ENCODE results near the gene PRSS38. TPM values are rescaled to one million over a fixed set of nuclear protein-coding genes. Genes with fewer than 3 reads are reported as not detected.

PRSS38 gene
- polyA plus RNA-seq, 2 of the 4 experiments (the other 2 are of a cell fraction) = not detected

DNA sequence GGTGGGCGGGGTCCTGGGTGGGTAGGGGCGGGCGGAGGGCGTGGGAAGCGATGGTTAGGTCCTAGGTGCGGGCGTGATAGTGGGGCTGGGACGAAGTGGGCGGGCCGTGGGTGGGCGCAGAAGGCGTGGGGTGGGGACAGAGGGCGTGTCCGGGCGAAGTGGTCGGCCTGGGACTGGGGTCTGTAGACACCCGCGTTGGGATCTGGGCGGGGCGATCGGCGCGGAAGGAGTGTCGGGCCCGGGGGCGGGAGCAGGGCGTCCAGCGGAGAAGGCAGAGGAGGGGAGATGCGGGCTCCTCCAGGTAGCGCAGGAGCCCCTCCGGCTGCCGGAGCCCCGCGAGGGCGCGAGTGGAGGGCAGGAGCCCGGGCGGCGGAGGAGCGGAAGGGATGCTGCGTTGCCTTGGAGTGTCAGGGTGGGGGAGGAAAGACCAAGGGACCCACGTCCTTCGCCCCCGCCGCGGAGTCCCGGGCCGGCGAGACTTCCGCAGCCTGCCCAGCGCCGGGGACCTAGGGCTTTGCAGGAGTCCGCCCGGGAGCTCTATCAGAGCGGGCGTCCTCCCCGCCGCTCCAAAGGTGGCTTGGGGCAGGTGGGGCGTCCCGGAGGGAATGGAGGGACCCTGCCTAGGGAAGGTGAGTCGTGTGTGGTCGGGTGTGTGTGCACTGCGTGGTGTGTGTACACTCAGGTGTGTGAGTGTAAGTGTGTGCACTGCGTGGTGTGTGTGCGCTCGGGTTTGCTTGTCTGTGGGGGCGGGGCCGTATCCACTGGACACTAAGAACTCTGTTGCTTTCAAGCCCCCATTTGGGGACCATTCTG, 27.0 kb upstream of the PRSS38 start:
- Histone ChIP-seq H3K4me3 (peak overlapping the region; percentile 57), H3K4me2 (peak overlapping the region; percentile 96), H3K9me3 (no peaks in the 10 kb centered on the region), H3K27ac (peak overlapping the region; percentile 28 to 77; a peak in 4 of 6 replicates), H3K4me1 (peaks cover 4% of the 10 kb centered on the region; the same call in 2 of the 3 replicates)
- ATAC-seq (peak; percentile 77 to 91), FAIRE-seq (no peak), DNase-seq (ENCODE audit: low read depth in 1 of 2, low spot score in 1 of 2) (peak in 1 of 2 experiments; percentile 61)
- 9% methylated on average over 23 of the region's 68 CpGs for WGBS (ENCODE audit: missing lambda C conversion rate)
- TF ChIP-seq PBX3 (IDR thresholded peaks at IDR 0.05) (no peak), MAZ (IDR thresholded peaks at IDR 0.05; ENCODE audit: borderline replicate concordance, low read depth, low read length) (no peak), RNF2 (IDR thresholded peaks at IDR 0.05; ENCODE audit: borderline replicate concordance, low read depth) (0 out of 2 replicates have a peak, but pooled peaks have one; percentile 47)
- TF ChIP-seq, protein P1, sequence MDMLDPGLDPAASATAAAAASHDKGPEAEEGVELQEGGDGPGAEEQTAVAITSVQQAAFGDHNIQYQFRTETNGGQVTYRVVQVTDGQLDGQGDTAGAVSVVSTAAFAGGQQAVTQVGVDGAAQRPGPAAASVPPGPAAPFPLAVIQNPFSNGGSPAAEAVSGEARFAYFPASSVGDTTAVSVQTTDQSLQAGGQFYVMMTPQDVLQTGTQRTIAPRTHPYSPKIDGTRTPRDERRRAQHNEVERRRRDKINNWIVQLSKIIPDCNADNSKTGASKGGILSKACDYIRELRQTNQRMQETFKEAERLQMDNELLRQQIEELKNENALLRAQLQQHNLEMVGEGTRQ (IDR thresholded peaks at IDR 0.05) = no peak
- TF ChIP-seq, protein P2, sequence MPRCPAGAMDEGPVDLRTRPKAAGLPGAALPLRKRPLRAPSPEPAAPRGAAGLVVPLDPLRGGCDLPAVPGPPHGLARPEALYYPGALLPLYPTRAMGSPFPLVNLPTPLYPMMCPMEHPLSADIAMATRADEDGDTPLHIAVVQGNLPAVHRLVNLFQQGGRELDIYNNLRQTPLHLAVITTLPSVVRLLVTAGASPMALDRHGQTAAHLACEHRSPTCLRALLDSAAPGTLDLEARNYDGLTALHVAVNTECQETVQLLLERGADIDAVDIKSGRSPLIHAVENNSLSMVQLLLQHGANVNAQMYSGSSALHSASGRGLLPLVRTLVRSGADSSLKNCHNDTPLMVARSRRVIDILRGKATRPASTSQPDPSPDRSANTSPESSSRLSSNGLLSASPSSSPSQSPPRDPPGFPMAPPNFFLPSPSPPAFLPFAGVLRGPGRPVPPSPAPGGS (IDR thresholded peaks at IDR 0.05) = no peak
- ChIA-PET POLR2A (interaction anchor here (0.6 to 1.1 kb wide), 3 partner anchors 11 to 159 kb away, joined by 3 to 4 read pairs (median 3); partner anchors contain the start of genes JMJD4, SNAP47 and WNT9A), CTCF (interaction anchor here (0.9 to 4.0 kb wide), 5 partner anchors 16 to 170 kb away, joined by 3 to 19 read pairs (median 3); partner anchors contain the start of gene WNT9A)

DNA sequence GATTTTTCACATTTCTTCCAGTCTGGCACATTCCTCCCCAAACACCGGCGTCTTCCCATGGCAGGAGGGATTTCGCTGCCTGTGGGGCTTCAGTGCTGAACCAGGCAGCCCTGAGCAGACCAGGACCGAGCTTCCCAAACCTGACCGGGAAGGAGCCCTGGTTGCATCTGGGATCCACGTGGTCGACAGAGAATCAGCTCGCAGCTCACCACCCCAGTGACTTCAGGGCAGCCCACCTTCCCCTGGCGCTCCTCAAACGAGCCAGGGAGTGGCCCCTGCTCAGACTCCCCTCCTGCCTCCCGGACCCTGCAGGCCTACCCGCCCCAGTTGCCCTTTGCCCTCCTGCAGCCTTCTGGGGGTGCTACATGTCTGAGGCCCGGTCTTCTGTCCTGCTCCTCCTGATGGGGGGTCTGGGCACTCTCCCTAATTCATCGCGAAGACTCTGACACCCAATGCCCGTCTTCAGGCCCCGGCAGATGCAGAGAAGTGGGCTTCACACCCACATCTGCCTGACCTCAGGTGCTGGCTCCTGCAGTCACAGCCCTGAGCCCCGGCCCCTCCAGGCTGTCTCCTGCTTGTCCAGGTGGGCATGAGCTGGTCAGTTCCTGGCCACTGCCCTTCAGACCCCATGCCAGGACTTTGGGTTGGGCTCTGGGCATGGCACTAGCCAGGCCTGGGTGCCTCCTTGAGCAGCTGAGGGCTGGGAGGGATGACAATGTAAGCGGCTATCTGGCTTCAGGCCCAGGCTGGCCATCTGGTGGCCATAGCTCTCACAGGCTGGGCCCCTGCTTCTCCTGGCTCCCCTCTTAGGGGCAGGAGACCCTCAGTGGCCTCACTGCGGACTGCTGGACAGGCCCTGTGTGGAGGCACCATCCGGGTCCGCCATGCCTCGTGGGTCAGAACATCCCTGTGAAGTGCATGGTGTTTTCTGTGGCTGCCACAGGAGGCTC, 26.1 kb upstream of the PRSS38 start:
- TF ChIP-seq PHF8 (IDR thresholded peaks at IDR 0.05; ENCODE audit: borderline replicate concordance, low read depth) (no peak), MAFK (IDR thresholded peaks at IDR 0.05; ENCODE audit: partially characterized antibody) (no peak), ZC3H11A (IDR thresholded peaks at IDR 0.05) (no peak), SMC3 (IDR thresholded peaks at IDR 0.05) (no peak), HOXB5 (CRISPR knock-in tag; IDR thresholded peaks at IDR 0.05) (no peak)

DNA sequence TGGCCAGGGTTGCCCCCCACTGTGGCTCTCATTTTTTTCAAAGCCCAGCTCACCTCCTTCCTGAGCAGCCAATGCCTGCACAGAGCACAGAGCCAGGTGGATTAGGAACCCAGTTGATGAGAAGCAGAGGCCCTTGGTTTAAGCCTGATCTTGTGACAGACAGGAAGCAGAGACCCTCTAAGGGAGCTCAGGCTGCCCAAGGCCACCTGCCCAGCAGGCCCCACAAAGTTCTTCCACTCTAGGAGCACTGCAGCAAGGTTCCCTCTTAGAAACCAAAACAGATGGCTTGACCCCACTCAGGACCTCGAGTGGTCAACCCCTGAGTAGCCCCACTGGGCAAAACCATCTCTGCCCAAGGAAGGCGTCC, 25.5 kb upstream of the PRSS38 start:
- 55% methylated on average over 2 of the region's 2 CpGs for WGBS (ENCODE audit: missing lambda C conversion rate)
- Histone ChIP-seq H3K9me3 (no peaks in the 10 kb centered on the region), H3K4me3 (no peak overlapping the region), H3K4me2 (no peak overlapping the region), H3K27ac (no peak overlapping the region), H3K4me1 (peaks cover 4% of the 10 kb centered on the region; the same call in 2 of the 3 replicates)
- POLR2A ChIA-PET = no interaction called here
- DNase-seq (ENCODE audit: low read depth in 1 of 2, low spot score in 1 of 2) = no peak
- no peak for FAIRE-seq
- CTCF ChIA-PET = interaction anchor here (4.0 kb wide), 1 partner anchor 156 kb away, joined by 19 read pairs; the partner anchor contains the start of gene WNT9A
- ATAC-seq = no peak
- TF ChIP-seq EHF (CRISPR knock-in tag; IDR thresholded peaks at IDR 0.05) (no peak), HEYL (CRISPR knock-in tag; IDR thresholded peaks at IDR 0.05) (no peak), RNF2 (IDR thresholded peaks at IDR 0.05; ENCODE audit: borderline replicate concordance, low read depth) (no peak), CBX8 (IDR thresholded peaks at IDR 0.05) (no peak), MAX (IDR thresholded peaks at IDR 0.05) (no peak), MYC (IDR thresholded peaks at IDR 0.05; ENCODE audit: borderline replicate concordance, low read length) (no peak), POLR2A (IDR thresholded peaks at IDR 0.05; ENCODE audit: low read length) (no peak), BHLHE40 (IDR thresholded peaks at IDR 0.05; ENCODE audit: low read depth, low read length) (no peak), RAD21 (conservative IDR thresholded peaks at IDR 0.05 in 1 of 2, IDR thresholded peaks at IDR 0.05 in 1 of 2) (no peak), NPAS2 (CRISPR knock-in tag; IDR thresholded peaks at IDR 0.05; ENCODE audit: borderline replicate concordance) (no peak), EP300 (IDR thresholded peaks at IDR 0.05) (no peak)
- TF ChIP-seq, protein P3, sequence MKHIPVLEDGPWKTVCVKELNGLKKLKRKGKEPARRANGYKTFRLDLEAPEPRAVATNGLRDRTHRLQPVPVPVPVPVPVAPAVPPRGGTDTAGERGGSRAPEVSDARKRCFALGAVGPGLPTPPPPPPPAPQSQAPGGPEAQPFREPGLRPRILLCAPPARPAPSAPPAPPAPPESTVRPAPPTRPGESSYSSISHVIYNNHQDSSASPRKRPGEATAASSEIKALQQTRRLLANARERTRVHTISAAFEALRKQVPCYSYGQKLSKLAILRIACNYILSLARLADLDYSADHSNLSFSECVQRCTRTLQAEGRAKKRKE (CRISPR knock-in tag; IDR thresholded peaks at IDR 0.05; ENCODE audit: low read depth) = no peak
- TF ChIP-seq, protein P2 (IDR thresholded peaks at IDR 0.05) = no peak
- TF ChIP-seq, protein P4, sequence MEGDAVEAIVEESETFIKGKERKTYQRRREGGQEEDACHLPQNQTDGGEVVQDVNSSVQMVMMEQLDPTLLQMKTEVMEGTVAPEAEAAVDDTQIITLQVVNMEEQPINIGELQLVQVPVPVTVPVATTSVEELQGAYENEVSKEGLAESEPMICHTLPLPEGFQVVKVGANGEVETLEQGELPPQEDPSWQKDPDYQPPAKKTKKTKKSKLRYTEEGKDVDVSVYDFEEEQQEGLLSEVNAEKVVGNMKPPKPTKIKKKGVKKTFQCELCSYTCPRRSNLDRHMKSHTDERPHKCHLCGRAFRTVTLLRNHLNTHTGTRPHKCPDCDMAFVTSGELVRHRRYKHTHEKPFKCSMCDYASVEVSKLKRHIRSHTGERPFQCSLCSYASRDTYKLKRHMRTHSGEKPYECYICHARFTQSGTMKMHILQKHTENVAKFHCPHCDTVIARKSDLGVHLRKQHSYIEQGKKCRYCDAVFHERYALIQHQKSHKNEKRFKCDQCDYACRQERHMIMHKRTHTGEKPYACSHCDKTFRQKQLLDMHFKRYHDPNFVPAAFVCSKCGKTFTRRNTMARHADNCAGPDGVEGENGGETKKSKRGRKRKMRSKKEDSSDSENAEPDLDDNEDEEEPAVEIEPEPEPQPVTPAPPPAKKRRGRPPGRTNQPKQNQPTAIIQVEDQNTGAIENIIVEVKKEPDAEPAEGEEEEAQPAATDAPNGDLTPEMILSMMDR (IDR thresholded peaks at IDR 0.05) = no peak

More for the DNA sequence above, 26.1 kb upstream of the PRSS38 start:
- DNase-seq (ENCODE audit: low read depth in 1 of 2, low spot score in 1 of 2) = no peak
- peak overlapping the region; percentile 96 for H3K4me2 ChIP-seq
- ChIA-PET CTCF (interaction anchor here (1.3 to 4.0 kb wide), 2 partner anchors 27 to 157 kb away, joined by 5 to 19 read pairs; partner anchors contain the start of gene WNT9A), POLR2A (no interaction called here)
- no peak for ATAC-seq
- 86% methylated on average over 17 of the region's 23 CpGs for WGBS (ENCODE audit: missing lambda C conversion rate)
- peak overlapping the region; percentile 57 for H3K4me3 ChIP-seq
- peaks cover 4% of the 10 kb centered on the region; the same call in 2 of the 3 replicates for H3K4me1 ChIP-seq
- no peak for FAIRE-seq
- H3K9me3 ChIP-seq = no peaks in the 10 kb centered on the region
- H3K27ac ChIP-seq = no peak overlapping the region
